ENCODE results near the gene ABCA4. TPM values are rescaled to one million over a fixed set of nuclear protein-coding genes. Genes with fewer than 3 reads are reported as not detected.
A peak's percentile ranks its signal among the peaks of the same experiment; 100 is the strongest.

ABCA4 gene
- total RNA-seq, 1 donor from 2014 or later: 3.2 TPM

DNA sequence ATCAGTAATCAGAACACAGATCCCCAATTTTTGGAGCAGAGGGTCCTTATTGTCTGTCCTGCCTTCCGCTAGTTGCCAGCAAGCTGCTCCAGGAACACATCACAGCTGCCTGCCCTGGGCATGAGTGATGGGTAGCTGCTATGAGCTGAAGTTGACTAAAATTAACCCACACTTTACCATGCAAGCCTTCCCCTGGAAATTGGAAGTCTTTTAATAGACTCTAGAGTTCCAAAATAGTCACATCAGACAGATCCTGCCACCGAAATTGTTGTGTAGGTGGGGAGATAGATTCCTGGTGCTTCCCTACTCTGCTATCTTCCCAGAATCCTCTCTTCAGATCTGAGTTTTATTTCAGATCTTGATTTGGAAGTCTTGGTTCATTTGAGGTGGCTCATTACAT, 148.6 kb downstream of the ABCA4 start:
- Mint-ChIP-seq H3K27ac (no peak overlapping the region), H3K36me3 (no peaks in the 10 kb centered on the region), H3K4me1 (ENCODE audit: unreplicated experiment) (no peaks in the 10 kb centered on the region), H3K9me3 (no peaks in the 10 kb centered on the region), H3K27me3 (no peaks in the 10 kb centered on the region), H3K4me3 (no peak overlapping the region)
- no peak for DNase-seq (ENCODE audit: extremely low spot score, unreplicated experiment)
- no peak for TF ChIP-seq CTCF (conservative IDR thresholded peaks at IDR 0.05)

GRCh38 chr1:93969887-93970286, 151.1 kb downstream of the ABCA4 start:
- H3K36me3 Mint-ChIP-seq: no peaks in the 10 kb centered on the region
- no peaks in the 10 kb centered on the region for H3K9me3 Mint-ChIP-seq
- TF ChIP-seq CTCF (conservative IDR thresholded peaks at IDR 0.05): no peak
- H3K4me3 Mint-ChIP-seq: no peak overlapping the region
- DNase-seq (ENCODE audit: extremely low spot score, unreplicated experiment): no peak
- no peaks in the 10 kb centered on the region for H3K27me3 Mint-ChIP-seq
- H3K4me1 Mint-ChIP-seq (ENCODE audit: unreplicated experiment): no peaks in the 10 kb centered on the region
- no peak overlapping the region for H3K27ac Mint-ChIP-seq

DNA sequence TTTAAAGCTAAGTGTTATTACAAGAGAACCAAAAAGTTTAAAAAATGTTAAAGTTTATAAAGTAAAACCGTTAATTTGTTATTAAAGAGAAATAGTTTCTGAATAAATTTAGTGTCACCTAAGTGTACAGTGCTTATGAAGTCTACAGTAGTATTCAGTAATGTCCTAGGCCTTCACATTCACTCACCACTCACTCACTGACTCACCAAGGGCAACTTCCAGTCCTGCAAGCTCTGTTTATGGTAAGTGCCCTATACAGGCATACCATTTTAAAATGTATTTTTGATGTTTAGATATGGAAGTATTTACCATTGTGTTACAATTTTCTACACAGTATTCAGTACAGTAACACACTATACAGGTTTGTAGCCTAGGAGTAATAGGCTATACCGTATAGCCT, 151.6 kb downstream of the ABCA4 start:
- no peak overlapping the region for H3K4me3 Mint-ChIP-seq
- H3K9me3 Mint-ChIP-seq: no peaks in the 10 kb centered on the region
- H3K27ac Mint-ChIP-seq: no peak overlapping the region
- DNase-seq (ENCODE audit: extremely low spot score, unreplicated experiment): no peak
- no peaks in the 10 kb centered on the region for H3K36me3 Mint-ChIP-seq
- TF ChIP-seq CTCF (conservative IDR thresholded peaks at IDR 0.05): no peak
- no peaks in the 10 kb centered on the region for H3K4me1 Mint-ChIP-seq (ENCODE audit: unreplicated experiment)
- H3K27me3 Mint-ChIP-seq: no peaks in the 10 kb centered on the region

DNA sequence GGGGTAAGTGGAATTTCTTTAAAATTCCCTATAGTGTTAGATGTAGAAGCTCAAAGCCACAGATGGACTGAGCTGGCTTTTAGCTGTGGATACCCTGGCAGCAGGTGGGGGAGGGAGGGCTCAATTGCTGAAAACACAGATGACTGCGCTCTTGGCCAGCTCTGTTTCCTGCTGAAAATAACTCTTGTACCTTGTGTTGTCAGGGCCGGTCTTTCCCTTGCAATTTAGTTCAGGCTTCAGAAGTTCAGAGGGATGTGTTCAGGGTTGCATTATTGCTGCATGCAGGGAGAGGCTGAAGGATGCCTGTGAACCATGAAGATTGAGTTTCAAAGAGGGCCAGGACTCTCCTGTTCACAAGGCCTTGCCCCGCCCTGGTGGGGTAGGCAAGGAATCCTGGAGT, 153.6 kb downstream of the ABCA4 start:
- H3K36me3 Mint-ChIP-seq: no peaks in the 10 kb centered on the region
- H3K4me3 Mint-ChIP-seq: no peak overlapping the region
- no peak overlapping the region for H3K27ac Mint-ChIP-seq
- no peaks in the 10 kb centered on the region for H3K27me3 Mint-ChIP-seq
- H3K4me1 Mint-ChIP-seq (ENCODE audit: unreplicated experiment): no peaks in the 10 kb centered on the region
- no peak for TF ChIP-seq CTCF (conservative IDR thresholded peaks at IDR 0.05)
- no peak for DNase-seq (ENCODE audit: extremely low spot score, unreplicated experiment)
- H3K9me3 Mint-ChIP-seq: no peaks in the 10 kb centered on the region

DNA sequence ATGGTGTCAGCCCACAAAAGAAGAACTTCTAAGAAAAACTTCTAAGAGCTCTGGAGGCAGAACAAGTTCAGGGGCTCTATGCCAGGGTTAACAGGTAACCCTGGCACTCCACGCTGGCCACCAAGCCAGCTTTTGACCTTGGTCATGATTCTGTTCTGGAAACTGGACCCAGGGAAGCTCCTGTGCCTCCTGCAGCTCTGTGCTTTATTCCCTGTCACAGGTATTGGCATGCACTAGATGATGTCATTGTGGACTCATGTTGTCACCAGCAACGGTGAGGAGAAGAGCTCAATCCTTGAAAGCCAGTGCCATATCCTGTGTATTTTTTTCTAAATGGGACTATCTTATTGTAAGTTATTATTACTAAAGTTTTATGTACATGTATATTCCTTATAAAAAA, 155.1 kb downstream of the ABCA4 start:
- Mint-ChIP-seq H3K4me1 (ENCODE audit: unreplicated experiment) (peaks cover 1% of the 10 kb centered on the region), H3K27me3 (no peaks in the 10 kb centered on the region), H3K9me3 (no peaks in the 10 kb centered on the region), H3K4me3 (no peak overlapping the region), H3K36me3 (no peaks in the 10 kb centered on the region), H3K27ac (no peak overlapping the region)
- no peak for TF ChIP-seq CTCF (conservative IDR thresholded peaks at IDR 0.05)
- no peak for DNase-seq (ENCODE audit: extremely low spot score, unreplicated experiment)

DNA sequence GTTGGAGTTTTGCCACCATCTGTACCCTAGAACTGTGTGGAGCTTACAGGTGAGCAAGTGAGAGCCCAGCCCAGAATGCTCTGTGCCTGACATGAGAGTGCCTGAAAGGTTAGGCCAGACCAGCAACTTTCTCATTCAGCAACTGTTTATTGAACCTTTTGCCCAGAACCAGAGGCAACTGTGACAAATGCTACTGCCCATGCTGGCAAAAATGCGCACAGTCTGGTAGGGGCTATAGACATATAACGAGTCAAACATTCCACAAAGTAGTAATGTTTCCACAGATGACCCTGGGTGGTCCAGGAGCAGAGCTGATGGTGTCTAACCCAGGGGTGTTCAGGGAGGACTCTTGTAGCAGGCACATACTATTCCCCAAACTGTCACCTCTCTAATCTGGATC, 155.7 kb downstream of the ABCA4 start:
- no peaks in the 10 kb centered on the region for H3K27me3 Mint-ChIP-seq
- TF ChIP-seq CTCF (conservative IDR thresholded peaks at IDR 0.05): no peak
- peaks cover 4% of the 10 kb centered on the region for H3K4me1 Mint-ChIP-seq (ENCODE audit: unreplicated experiment)
- no peaks in the 10 kb centered on the region for H3K9me3 Mint-ChIP-seq
- DNase-seq (ENCODE audit: extremely low spot score, unreplicated experiment): no peak
- peak overlapping the region; percentile 88 for H3K27ac Mint-ChIP-seq
- H3K36me3 Mint-ChIP-seq: no peaks in the 10 kb centered on the region
- no peak overlapping the region for H3K4me3 Mint-ChIP-seq
